ENCODE results near the gene ADSS1. TPM values are rescaled to one million over a fixed set of nuclear protein-coding genes. Genes with fewer than 3 reads are reported as not detected.

The ADSS1 gene
- total RNA-seq, 1 experiment from 2014 or later: 9.9 TPM

- no peak overlapping the region for H2AFZ ChIP-seq (ENCODE audit: low read depth, low read length, poor library complexity, severe bottlenecking)
- intact Hi-C loops (cut with micrococcal nuclease): no loop called here
- no peaks in the 10 kb centered on the region for H3K79me2 ChIP-seq (ENCODE audit: insufficient read depth, low read length)
- no peak overlapping the region for H3K27ac ChIP-seq (ENCODE audit: low read depth, low read length)
- ATAC-seq (no peak), DNase-seq (ENCODE audit: low read depth, low spot score) (no peak)
- POLR2A ChIA-PET: no interaction called here
- no TSS peak for BruUV-seq (replicated peaks)
- TF ChIP-seq CBX3 (IDR thresholded peaks at IDR 0.05; ENCODE audit: low read depth): no peak
- no peak for TF ChIP-seq ATF3 (IDR thresholded peaks at IDR 0.05)
- RAD21 ChIA-PET (ENCODE audit: low non-redundant PET in 1 of 2, low total read pairs in 2 of 2, uncharacterized antibody in 2 of 2, unreplicated experiment in 2 of 2): no interaction called here
- CTCF ChIA-PET: no interaction called here
- H3K9ac ChIP-seq (ENCODE audit: low read length): no peak overlapping the region
- H3K27me3 ChIP-seq (ENCODE audit: insufficient read depth, low read length): no peaks in the 10 kb centered on the region
- H3K4me2 ChIP-seq (ENCODE audit: low read length): no peak overlapping the region
- no peaks in the 10 kb centered on the region for H4K20me1 ChIP-seq (ENCODE audit: insufficient read depth)
- no peaks in the 10 kb centered on the region for H3K9me2 ChIP-seq (ENCODE audit: insufficient read depth)
- H3K9me3 ChIP-seq (ENCODE audit: control insufficient read depth in 1 of 2, insufficient read depth in 1 of 2, low read depth in 1 of 2, low read length in 2 of 2): no peaks in the 10 kb centered on the region
- peaks cover 0 to under 1% of the 10 kb centered on the region in 2 experiments; a peak in 2 of 4 replicates for H3K4me1 ChIP-seq (ENCODE audit: control insufficient read depth in 1 of 2, insufficient read depth in 2 of 2, low read length in 2 of 2)
- no peak overlapping the region for H3K4me3 ChIP-seq (replicated peaks in 1 of 2; ENCODE audit: low read depth in 1 of 2, low read length in 2 of 2)
- H3K36me3 ChIP-seq (ENCODE audit: control insufficient read depth in 1 of 2, insufficient read depth in 2 of 2, low read length in 2 of 2): no peaks in the 10 kb centered on the region
Observed at GRCh38 chr14:104738375-104739019, 14.5 kb downstream of the ADSS1 start.

GRCh38 chr14:104739026-104739425, 15.0 kb downstream of the ADSS1 start:
- Histone ChIP-seq H3K9ac (ENCODE audit: low read length) (no peak overlapping the region), H3K4me1 (ENCODE audit: control insufficient read depth in 1 of 2, insufficient read depth in 2 of 2, low read length in 2 of 2) (no peaks in the 10 kb centered on the region; a peak in 1 of 4 replicates), H3K27ac (ENCODE audit: low read depth, low read length) (no peak overlapping the region), H4K20me1 (ENCODE audit: insufficient read depth) (no peaks in the 10 kb centered on the region), H3K4me3 (replicated peaks in 1 of 2; ENCODE audit: low read depth in 1 of 2, low read length in 2 of 2) (no peak overlapping the region), H3K4me2 (ENCODE audit: low read length) (no peak overlapping the region), H3K9me2 (ENCODE audit: insufficient read depth) (no peaks in the 10 kb centered on the region), H3K9me3 (ENCODE audit: control insufficient read depth in 1 of 2, insufficient read depth in 1 of 2, low read depth in 1 of 2, low read length in 2 of 2) (no peaks in the 10 kb centered on the region), H3K36me3 (ENCODE audit: control insufficient read depth in 1 of 2, insufficient read depth in 2 of 2, low read length in 2 of 2) (no peaks in the 10 kb centered on the region), H2AFZ (ENCODE audit: low read depth, low read length, poor library complexity, severe bottlenecking) (no peak overlapping the region), H3K79me2 (ENCODE audit: insufficient read depth, low read length) (no peaks in the 10 kb centered on the region), H3K27me3 (ENCODE audit: insufficient read depth, low read length) (no peaks in the 10 kb centered on the region)
- RAD21 ChIA-PET (ENCODE audit: low non-redundant PET in 1 of 2, low total read pairs in 2 of 2, uncharacterized antibody in 2 of 2, unreplicated experiment in 2 of 2): no interaction called here
- POLR2A ChIA-PET: no interaction called here
- intact Hi-C loops (cut with micrococcal nuclease): no loop called here
- DNase-seq (ENCODE audit: low read depth, low spot score): no peak
- CTCF ChIA-PET: no interaction called here
- no TSS peak for BruUV-seq (replicated peaks)
- ATAC-seq: no peak
- no peak for TF ChIP-seq EZH2phosphoT487 (IDR thresholded peaks at IDR 0.05; ENCODE audit: borderline replicate concordance)
- no peak for TF ChIP-seq ZNF274 (IDR thresholded peaks at IDR 0.05; ENCODE audit: low read depth, low read length)
- TF ChIP-seq ATF3 (IDR thresholded peaks at IDR 0.05): no peak
- no peak for TF ChIP-seq RAD21 (IDR thresholded peaks at IDR 0.05; ENCODE audit: low read depth)
- TF ChIP-seq POLR2A (IDR thresholded peaks at IDR 0.05; ENCODE audit: borderline replicate concordance, extremely low read depth, insufficient read depth, insufficient read length): no peak
- TF ChIP-seq SP1 (IDR thresholded peaks at IDR 0.05; ENCODE audit: low read depth): no peak
- TF ChIP-seq SIN3A (IDR thresholded peaks at IDR 0.05; ENCODE audit: low read depth): no peak
- no peak for TF ChIP-seq EZH2 (IDR thresholded peaks at IDR 0.05)
